Nephron (organoid): Measurements from ENCODE around the gene NR2C2.
A peak's percentile ranks its signal among the peaks of the same experiment; 100 is the strongest.

ENCODE experiments used
- H3K27ac Mint-ChIP-seq, 3 experiments: 2 replicates each; pipeline ENCODE4 v1.8.0; 2020; ENCODE audit warnings: mixed read lengths in 3 of 3, mild to moderate bottlenecking in 2 of 3, moderate library complexity in 1 of 3
- H3K27me3 Mint-ChIP-seq: 2 replicates; pipeline ENCODE4 v1.8.0; 2021; ENCODE audit warnings: low read depth, mild to moderate bottlenecking, moderate library complexity, mixed read lengths
- H3K36me3 Mint-ChIP-seq: 2 replicates; pipeline ENCODE4 v1.8.0; 2020; ENCODE audit warnings: low read depth, mixed read lengths
- H3K4me1 Mint-ChIP-seq: 2 replicates; pipeline ENCODE4 v1.8.0; 2020; ENCODE audit warnings: mixed read lengths
- H3K4me3 Mint-ChIP-seq, 3 experiments: 2 replicates each; pipeline ENCODE4 v1.8.0; 2020; ENCODE audit warnings: mild to moderate bottlenecking in 3 of 3, mixed read lengths in 3 of 3, moderate library complexity in 2 of 3
- H3K9me3 Mint-ChIP-seq: 2 replicates; pipeline ENCODE4 v1.8.0; 2020; ENCODE audit warnings: mixed read lengths
- TF ChIP-seq, protein P1 (sequence below), 3 experiments: fragments of 200-600 bp; sonication (generic); IDR thresholded peaks; one replicate each; pipeline ENCODE4 v1.5.0; 2021; ENCODE audit warnings: antibody characterized with exemption in 3 of 3; ENCODE audit not compliant: unreplicated experiment in 3 of 3

Gene NR2C2

DNA sequence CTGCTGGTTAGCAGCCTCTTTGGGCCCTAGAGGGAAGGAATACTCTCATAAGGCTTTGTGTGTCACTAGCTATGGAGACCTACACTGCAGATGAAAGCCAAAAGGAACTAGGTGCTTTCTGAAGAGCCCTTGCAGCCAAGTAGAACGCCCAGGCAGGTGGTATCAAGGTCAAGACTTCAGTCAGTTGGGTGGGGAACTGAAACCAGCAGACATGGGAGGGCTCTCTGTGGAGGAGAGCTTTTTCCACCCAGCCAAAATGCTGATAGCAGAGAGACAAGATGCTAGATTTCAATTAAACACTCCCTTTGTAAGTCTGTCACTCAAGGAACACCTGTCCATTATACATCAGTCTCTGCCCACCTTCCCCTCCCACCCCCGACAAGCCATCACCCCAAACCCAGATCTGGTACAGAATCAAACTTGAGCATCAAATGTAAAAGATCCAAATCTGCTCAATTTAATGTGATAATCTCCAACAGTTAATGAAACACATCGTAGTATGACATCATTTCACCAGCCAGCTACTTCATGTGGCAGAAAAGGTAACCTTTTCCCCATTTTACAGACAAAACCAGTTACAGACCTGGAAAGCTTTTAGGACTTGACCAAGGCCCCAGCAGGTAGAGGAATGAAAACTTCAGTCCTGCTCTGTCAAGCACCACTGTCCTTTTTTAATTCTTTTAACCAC lies 103.2 kb downstream of the NR2C2 start:
- Mint-ChIP-seq H3K4me1 (no peaks in the 10 kb centered on the region), H3K36me3 (peaks cover 65% of the 10 kb centered on the region), H3K4me3 (no peak overlapping the region), H3K9me3 (no peaks in the 10 kb centered on the region), H3K27me3 (no peaks in the 10 kb centered on the region), H3K27ac (peak overlapping the region in 2 of 3 experiments; percentile 26 to 42)
- TF ChIP-seq, protein P1, sequence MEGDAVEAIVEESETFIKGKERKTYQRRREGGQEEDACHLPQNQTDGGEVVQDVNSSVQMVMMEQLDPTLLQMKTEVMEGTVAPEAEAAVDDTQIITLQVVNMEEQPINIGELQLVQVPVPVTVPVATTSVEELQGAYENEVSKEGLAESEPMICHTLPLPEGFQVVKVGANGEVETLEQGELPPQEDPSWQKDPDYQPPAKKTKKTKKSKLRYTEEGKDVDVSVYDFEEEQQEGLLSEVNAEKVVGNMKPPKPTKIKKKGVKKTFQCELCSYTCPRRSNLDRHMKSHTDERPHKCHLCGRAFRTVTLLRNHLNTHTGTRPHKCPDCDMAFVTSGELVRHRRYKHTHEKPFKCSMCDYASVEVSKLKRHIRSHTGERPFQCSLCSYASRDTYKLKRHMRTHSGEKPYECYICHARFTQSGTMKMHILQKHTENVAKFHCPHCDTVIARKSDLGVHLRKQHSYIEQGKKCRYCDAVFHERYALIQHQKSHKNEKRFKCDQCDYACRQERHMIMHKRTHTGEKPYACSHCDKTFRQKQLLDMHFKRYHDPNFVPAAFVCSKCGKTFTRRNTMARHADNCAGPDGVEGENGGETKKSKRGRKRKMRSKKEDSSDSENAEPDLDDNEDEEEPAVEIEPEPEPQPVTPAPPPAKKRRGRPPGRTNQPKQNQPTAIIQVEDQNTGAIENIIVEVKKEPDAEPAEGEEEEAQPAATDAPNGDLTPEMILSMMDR (IDR thresholded peaks at IDR 0.05; ENCODE audit: unreplicated experiment in 3 of 3): no peak

DNA sequence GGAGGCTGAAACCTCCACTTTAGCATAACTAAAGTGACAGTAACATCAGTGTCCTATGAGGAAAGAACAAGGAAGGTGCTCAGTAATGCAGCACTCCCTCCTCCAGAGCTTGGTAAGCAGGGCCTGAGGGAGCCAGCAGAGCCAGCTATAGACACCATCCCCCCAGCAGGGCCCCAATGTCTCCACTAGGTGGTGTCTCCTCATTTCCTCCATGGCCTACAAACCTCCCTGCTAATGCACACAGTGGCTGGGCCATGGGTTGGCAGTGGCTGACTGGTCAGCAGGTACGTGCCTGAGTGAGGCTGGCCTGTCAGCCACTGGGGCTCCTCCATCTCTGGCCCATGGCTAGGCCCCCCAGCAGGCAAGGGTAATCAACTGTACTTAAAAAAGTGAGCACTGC lies 104.1 kb downstream of the NR2C2 start:
- TF ChIP-seq, protein P1 (IDR thresholded peaks at IDR 0.05; ENCODE audit: unreplicated experiment in 3 of 3): peak; percentile 38 to 50 (median 41)
- no peaks in the 10 kb centered on the region for H3K27me3 Mint-ChIP-seq
- peaks cover 57% of the 10 kb centered on the region for H3K36me3 Mint-ChIP-seq
- no peaks in the 10 kb centered on the region for H3K9me3 Mint-ChIP-seq
- no peak overlapping the region for H3K27ac Mint-ChIP-seq
- no peak overlapping the region for H3K4me3 Mint-ChIP-seq
- no peaks in the 10 kb centered on the region for H3K4me1 Mint-ChIP-seq

- no peaks in the 10 kb centered on the region for H3K9me3 Mint-ChIP-seq
Observed at GRCh38 chr3:15052335-15053242, 105.2 kb downstream of the NR2C2 start.

GRCh38 chr3:15053541-15053940 lies 106.2 kb downstream of the NR2C2 start:
- no peak overlapping the region for H3K4me3 Mint-ChIP-seq
- TF ChIP-seq, protein P1 (IDR thresholded peaks at IDR 0.05; ENCODE audit: unreplicated experiment in 3 of 3): no peak
- no peaks in the 10 kb centered on the region for H3K4me1 Mint-ChIP-seq
- no peaks in the 10 kb centered on the region for H3K27me3 Mint-ChIP-seq
- H3K36me3 Mint-ChIP-seq: peaks cover 59% of the 10 kb centered on the region
- H3K27ac Mint-ChIP-seq: no peak overlapping the region
- H3K9me3 Mint-ChIP-seq: no peaks in the 10 kb centered on the region

More at GRCh38 chr3:15052335-15053242, 105.2 kb downstream of the NR2C2 start:
- Mint-ChIP-seq H3K36me3 (peaks cover 56% of the 10 kb centered on the region), H3K4me1 (no peaks in the 10 kb centered on the region), H3K4me3 (no peak overlapping the region), H3K27me3 (no peaks in the 10 kb centered on the region), H3K27ac (peak overlapping the region in 1 of 3 experiments; percentile 41)
- TF ChIP-seq, protein P1 (IDR thresholded peaks at IDR 0.05; ENCODE audit: unreplicated experiment in 3 of 3): no peak

DNA sequence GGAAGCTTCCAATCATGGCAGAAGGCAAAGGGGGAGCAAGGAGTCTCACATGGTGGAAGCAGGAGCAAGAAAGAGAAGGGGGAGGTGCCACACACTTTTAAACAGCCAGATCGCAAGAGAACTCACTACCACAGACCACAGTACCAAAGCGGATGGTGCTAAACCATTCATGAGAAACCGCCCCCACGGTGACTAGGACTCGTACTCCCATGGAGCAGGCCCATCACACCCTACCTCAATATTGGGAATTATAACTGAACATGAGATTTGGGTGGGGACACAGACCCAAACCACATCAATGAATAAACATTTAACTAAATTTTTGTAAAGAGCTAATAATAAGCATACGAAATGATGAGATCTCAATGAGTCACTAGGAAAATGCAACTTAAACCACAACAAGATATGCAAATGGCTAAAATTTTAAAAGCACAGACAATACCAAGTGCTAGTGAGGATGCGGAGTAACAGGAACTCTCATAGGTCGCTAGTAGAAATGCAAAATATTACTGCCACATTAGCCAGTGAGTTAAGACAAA lies 107.7 kb downstream of the NR2C2 start:
- H3K4me1 Mint-ChIP-seq: no peaks in the 10 kb centered on the region
- H3K4me3 Mint-ChIP-seq: no peak overlapping the region
- H3K36me3 Mint-ChIP-seq: peaks cover 63% of the 10 kb centered on the region
- H3K27me3 Mint-ChIP-seq: no peaks in the 10 kb centered on the region
- no peaks in the 10 kb centered on the region for H3K9me3 Mint-ChIP-seq
- H3K27ac Mint-ChIP-seq: no peak overlapping the region
- TF ChIP-seq, protein P1 (IDR thresholded peaks at IDR 0.05; ENCODE audit: unreplicated experiment in 3 of 3): no peak
